AML-193 (cell line): ENCODE data around the gene SMYD3.
"Not testable (repeated sequence)": the region's sequence is repeated elsewhere in the genome, so short reads cannot be mapped to it uniquely, and the experiment has no call there.

Experiments
- DNase-seq, 2 experiments: peaks; one replicate each; lab custom pipeline; 2025; lab: John Stamatoyannopoulos, UW

SMYD3 gene

DNA sequence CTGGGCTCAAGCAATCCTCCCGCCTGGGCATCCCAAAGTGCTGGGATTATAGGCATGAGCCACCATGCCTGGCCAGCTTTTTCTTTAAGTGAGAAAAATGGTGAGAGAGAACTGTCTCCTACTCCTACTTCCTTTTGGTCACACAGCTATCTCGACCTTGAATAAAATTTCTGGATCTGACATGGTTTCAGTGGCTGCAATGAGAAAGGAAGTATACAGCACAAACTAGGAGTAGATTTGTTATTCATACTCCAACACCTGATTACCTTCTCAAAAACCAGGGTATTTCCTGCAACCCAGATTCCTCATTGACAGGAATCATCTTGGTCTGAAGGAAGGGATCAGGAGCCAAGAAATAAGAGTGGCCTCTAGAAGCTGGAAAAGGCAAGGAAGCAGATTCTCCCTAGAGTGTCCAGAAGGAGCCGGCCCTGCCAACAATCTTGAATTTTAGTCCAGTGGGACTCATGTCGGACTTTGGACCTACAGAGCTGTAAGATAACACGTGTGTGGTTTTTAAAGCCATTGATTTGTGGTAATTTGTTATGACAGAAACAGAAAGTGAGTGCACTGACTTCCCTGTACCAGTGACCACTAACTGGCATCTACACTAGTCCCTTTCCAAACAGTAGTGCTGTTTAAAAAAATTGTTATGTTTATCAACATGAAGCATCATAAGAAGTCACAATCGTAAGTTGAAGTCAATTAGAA, 516.6 kb downstream of the SMYD3 start:
- DNase-seq, result no peak

DNA sequence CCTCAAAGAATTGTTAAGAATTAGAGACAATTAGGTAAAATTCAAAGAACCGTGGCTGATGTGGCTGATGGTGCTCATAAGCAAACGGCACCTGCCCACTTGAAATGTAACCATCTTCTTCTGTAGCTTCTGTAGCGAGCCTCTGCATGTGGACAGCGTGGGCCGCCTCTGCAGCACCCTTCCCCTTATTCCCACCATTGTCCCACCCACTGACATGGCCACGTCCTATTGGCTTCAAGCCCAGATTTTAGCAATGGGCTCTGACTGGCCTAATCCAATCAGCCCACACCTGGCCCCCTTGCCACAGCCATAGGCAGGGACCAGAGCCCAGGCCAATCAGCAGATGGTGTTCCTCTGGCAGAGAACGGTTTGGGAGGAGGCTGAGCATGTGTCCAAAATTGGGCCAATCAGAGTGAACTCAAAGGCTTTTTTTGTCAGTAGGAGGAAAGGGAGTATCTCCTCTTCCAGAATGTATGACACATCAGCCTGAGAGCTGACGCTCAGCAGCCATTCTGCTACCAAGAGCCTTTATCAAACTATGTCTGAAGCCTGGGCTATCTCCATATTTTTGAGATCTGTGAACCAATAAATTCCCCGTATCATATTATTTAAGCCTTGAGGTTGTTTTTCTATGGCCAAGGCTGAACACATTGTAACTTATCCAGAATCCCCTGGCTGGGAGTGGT, 518.5 kb downstream of the SMYD3 start:
- DNase-seq, result no peak

DNA sequence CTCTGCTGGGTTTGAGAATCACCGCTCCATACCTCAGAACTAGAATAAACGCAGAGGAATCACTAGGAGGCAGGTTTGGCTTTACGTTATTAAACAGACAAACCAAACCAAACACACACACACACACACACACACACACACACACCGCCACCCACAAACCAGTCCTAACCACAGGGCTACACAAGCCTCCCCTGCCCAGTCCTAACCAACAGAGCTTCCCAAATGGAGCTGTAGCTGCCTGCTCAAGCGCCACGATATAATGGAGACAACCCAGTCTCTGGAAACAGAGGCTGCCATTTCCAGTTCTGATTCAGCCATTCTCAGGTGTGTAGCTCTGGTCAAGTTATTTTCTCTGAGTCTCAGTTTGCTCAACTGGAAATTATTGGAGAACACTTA, 519.1 kb downstream of the SMYD3 start:
- no peak for DNase-seq

DNA sequence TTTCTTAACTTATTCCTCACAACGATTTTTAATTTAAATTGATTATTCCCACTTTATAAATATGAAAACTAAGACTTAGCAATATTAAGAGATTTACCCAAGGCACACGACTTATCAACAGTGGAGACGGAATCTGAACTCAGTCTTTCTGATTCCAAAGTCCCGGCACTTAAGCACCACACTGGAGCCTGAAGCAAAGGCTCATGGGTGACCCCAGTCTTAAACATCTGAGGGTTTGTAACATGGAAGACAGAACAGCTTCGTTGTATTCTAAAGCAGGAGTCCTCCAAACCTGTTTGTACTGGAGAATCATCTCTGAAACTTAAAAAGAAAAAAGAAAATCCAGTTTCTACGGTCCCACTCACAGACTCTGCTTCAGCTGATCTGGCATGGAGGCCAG, 519.5 kb downstream of the SMYD3 start:
- no peak for DNase-seq

DNA sequence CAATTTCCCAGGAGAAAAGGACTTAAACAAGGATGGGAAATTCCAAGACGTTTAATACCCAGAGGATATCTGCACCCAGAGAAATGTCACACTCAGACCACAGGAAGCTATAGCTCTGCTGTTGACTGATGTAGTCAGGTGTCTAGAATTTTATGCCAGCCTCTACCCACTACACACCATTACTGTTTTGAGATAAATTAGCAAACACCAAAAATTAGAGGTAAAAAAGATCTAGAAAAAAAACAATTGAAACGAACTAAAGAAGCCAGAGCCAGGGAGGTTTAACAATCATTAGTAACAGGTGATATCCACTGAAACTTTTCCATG, 519.9 kb downstream of the SMYD3 start:
- no peak for DNase-seq

DNA sequence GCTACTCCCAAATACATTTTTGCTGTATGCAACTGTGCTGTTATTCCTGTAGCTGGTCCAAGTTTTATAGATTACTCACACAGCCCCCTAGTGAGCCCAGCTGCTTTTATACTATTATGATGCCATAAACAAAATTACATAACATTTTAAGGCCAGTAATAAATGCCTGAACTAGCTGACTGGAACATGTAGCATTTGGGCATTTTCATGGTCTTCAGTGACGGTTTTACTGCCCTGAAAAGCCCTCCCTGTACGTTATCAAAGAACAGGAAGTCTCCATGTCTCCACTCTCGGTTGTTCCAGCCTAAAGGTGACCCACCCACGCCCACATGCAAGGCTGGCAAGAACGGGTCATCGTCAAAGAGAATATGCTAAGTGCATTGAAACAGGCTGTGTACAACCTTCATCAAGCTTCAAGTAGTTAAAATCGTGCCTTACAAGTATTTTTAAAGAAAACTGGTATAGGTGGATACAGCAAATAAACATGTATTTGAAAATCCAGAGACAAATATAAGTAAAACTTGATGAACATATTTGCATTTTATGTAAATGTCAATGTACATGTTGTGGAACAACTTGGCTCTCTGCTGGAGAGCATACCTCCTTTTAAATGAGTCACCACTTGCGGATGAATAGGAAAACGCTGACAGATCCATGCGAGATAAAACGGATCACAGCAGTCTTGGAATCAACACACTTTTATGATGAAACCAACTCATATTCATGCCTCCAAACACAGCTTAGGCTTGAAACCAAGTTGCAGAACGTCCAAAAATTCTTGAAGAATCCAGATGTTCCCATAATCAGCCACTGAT, 520.5 kb downstream of the SMYD3 start:
- DNase-seq, result no peak

DNA sequence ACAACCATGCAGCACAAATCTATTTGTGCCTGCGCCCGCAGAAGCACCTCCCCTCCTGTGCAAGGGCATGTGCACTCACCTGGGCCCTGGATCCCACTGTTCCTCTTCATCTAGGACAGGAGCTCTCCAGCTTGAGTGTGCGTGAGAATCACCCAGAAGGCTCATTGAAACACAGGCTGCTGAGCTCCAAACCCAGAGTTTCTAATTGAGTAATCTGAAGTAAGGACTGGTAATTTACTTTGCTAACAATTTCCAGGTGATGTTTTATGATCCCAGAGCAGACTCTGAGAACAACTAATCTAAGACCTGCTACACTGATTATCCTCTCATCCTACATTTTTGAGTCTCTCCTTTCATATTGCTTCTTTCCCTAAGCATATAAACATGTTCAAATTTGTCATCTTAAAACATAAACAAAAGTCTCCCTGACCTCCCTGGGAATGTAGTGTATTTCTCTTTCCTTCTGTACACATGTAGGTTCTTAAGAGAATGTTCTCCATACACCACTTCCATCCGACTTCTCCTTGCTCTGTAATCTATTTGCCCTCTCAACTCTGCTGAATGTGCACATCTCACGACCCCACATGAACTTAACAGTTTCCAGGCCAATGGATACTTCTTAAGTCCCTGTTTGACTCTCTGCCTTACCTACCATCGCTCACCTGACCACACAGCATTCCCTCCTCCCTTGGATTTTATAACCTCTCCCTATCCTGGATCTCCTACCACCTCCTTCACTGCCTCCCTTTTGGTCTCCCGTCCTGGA, 522.5 kb downstream of the SMYD3 start:
- no peak for DNase-seq

DNA sequence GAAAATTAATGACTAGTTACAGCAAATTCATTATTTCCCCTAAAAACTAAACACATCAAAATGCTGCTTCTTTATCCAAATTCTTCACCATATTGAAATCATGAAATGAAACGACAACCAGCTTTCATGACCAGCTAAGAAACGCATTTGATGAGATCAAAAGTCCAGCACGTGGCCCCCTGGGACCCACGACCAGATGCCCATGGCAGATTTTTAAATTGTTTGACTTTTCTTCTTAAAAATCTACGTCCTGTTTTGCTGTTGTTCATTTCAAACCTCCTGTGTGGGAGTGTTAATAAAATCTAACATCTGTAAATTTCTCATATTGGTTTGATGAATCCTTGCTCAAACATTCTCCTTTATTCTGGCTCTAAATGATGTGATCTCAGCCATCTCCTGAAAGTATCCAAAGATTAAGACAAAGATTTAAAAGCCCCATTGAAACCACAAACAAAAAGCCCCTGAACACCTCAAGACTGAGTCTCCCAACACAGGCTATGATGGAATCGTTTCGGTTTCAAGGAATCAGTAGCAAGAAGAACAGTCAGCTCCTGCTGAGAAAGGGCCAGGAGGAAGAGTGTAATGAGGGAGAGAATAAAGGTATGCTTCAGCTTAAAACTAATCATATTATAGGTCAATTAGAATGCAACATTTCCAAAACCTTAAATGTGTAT, 523.6 kb downstream of the SMYD3 start:
- DNase-seq, result no peak

DNA sequence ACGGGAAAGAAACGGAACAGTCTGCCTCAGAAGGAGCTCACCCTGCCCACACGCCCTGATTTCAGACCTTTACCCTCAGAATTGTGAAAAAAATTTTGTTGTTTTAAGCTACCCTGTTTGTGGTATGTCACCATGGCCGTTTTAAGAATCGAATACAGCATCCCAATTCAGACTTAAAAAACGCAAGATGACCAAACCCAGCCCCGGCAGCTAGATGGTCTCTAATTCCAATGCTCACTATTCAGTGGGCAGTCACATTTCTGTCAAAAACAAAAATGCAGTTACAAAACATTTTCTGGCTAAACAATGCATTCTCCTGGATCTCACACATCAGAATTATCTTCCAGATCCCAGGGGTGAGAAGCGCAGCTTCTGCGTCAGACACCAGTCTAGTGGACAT, 527.5 kb downstream of the SMYD3 start:
- DNase-seq, result no peak

DNA sequence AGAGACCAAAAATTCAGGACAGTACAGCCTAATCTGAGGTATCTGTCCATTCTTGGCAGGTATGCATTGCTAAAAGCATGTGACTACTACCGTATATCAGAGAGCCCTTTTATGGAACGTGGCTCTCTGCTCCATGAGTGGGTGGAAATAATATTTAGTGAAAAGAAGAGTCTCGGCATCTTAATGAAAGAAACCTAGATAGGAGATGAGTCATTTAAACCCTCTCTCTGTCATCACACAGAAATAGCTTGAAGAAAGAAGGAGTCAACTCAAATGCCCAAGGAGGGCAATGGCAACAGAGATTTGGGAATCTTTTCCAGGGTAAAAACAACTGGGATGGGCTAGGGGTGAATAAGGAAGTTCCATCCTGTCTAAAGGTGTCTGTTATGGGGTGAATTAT, 528.2 kb downstream of the SMYD3 start:
- DNase-seq, result no peak

DNA sequence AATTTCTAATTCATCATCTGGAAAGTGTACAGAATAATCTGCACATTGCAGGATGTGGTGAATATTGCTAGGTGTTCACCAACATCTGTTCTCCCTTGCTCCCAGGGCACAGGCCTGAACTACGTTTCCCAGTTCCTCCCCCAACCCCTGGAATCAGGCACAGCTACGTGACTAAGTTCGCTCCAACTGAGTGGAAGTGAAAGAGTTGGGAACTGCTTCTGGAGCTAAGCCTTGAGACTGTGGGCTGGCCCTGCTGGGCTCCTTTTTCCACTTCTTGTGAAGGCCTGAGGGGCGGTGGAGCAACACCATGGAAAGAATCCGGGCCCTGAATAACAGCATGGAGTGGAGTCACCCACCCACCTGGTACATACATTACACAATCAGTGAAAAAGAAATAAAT, 534.6 kb downstream of the SMYD3 start:
- DNase-seq, result no peak

DNA sequence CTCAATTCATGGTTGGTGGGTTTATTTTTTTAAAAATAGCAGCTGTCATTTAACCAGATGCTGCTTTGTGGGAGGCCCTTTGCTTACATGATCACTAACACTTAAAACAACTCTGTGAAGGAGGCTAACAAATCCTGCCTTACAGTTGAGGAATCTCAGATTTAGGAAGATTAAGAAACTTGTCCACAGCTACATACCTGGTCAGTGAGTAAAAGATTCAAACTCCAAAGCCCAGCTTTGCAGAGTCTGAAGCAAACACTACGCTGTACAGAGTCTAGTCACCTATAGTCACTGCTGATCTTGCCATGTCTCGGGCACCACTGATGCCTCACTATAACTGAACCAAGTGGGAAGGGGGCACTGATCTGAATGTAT, 535.4 kb downstream of the SMYD3 start:
- no peak for DNase-seq

DNA sequence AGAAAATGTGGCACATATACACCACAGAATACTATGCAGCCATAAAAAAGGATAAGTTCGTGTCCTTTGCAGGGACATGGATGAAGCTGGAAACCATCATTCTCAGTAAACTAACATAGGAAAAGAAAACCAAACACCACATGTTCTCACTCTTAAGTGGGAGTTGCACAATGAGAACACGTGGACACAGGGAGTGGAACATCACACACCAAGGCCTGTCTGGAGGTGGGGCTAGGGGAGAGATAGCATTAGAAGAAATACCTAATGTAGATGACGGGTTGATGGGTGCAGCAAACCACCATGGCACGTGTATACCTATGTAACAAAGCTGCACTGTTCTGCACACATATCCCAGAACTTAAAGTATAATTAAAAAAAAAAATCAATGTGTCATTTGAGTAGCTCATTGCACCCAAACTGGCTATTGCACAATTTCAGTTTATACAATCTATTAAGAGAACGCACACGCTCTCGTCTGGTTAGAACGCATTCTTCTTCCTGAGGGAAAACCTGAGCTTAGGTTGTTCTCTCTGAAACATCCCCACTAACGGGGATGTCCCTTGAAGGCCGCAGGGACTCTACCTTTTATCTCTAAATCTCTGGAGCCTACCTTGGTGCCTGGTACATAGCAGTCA, 535.9 kb downstream of the SMYD3 start:
- not testable (repeated sequence) for DNase-seq

DNA sequence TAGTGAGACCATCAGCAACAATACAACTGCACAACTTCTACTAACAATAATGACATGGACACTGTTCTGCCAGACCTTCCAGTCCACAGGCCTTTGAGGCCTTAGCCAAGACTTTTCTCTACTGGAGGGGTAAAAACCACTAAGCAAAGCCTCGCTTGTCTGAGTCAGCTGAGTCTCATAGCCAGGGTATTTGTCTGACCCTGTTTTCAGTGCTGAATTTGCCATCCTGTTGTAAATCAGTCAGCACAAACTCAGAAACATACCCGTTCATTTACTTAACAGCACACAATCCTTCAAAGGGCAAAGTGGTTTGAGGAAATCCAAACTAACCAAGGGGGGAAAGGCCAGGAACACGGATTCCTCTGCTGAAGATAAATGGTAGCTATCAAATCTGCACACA, 537.8 kb downstream of the SMYD3 start:
- no peak for DNase-seq

DNA sequence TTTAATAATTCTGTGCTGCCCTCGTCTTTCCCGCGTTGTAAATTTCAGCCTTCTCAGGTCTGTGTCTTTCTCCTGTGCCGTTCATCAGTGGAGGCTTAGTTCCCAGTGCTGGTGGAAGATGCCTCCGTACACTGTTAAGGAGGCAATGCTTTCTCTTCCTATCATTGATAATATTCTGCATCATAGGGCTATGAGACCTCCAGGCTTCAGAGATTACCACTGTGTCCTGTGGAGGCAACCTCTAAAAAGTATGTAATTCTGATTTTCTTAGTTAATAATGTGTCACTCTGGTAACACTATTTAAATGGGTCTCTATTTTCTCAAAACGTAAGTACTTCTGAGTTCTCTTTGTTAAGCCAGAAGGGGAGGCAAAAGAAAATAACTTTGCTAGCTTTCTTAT, 538.3 kb downstream of the SMYD3 start:
- no peak for DNase-seq

DNA sequence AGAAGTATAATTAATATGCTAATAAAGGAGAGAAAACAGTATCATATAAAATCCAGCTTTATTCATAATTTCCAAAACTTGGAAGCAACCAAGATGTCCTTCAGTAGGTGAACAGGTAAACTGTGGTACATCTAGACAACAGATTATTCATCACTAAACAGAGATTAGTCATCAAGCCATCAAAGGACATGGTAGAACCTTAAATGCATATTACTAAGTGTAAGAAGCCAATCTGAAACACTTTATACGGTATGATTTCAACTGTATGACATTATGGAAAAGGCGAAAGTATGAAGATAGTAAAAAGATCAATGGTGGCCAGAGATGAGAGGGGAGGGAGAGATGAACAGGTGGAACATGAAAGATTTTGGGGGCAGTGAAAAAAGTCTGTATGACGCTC, 541.7 kb downstream of the SMYD3 start:
- no peak for DNase-seq

DNA sequence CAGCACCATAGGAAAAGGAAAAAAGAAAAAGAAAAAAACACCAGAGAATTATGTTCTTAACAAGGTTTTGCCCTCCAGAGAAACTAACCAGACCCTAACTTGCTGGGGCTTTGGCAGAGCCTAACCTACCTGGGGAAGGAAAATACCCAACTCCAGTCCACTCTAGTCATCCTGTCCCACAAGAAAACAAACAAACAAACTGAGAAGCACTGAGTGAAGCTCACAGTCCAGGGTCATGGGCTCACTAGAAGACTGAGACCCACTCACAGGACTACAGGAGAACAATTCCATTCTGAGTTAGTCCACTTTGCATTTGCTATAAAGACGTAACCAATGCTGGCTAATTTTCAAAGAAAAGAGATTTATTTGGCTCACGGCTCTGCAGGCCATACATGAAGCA, 543.4 kb downstream of the SMYD3 start:
- no peak for DNase-seq

DNA sequence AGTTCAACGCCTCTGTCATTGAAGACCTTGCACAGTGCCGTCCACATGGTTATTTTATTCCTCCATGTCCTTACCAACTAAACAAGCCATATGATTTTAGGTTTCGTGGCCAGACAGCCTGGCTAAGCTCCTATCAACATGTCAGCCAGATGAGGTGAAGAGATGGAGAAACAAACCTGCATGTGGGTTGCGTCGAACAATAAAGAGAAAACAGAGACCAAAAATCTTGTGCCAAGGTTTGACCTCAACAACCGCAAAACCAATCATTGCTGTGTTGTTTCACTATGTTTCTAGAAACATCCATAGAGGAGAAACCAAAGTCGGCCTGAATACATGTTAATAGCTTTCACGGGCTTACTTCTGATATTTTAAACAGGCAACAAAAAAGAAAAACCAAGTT, 544.6 kb downstream of the SMYD3 start:
- DNase-seq, result no peak

DNA sequence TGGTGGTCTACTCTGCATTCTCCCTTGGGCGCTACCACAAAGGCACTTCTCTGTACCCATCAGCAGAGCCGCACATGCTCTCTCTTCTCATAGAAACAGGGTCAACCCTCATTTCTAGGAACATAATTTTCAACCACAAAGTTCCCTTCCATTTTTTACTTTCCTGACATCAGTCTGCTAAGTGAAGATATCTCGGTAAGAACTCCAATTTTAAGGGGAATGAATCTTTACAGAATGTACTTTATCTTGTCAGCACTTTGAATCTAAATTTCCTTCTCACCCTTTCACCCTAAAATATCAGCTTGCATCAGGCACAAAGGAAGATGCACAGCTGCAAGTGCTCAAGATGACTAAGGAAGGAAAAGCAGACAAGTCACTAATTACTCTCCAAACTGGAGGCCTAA, 545.9 kb downstream of the SMYD3 start:
- DNase-seq, result no peak

DNA sequence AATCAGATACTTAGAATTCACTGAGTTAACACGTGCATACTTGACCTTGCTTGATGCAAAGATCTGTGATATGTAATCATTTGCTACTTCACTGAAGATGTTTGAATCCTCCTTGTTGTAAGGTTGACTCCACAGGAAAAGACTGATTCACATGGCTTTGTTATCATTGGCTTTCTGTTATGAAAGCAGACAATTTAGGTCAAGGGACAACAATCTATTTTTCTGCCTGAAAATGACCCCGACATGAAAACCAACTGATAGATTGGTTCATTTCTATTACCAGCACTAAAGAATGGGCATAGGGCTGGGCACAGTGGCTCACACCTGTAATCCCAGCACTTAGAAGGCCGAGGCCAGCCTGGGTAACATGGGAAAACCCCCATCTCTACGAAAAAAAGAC, 546.9 kb downstream of the SMYD3 start:
- DNase-seq, result no peak

DNA sequence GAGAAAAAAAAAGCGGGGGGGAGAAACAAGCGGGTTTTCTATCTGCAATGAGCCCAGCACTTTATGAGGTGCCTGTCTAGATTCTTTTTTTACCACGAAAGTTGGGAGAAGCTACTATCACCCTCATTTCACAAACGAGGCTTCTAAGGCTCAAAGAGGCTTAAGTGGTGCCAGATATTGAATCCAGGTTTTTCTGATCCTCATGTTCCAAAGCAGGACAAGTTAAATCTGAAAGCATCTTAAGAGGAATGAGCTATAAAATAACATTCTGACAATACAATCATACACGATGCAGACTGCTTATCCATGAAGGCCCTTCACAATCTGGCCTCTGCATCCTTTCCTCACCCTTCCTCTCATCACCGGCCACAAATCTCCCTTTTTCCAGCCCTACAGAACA, 549.1 kb downstream of the SMYD3 start:
- no peak for DNase-seq

DNA sequence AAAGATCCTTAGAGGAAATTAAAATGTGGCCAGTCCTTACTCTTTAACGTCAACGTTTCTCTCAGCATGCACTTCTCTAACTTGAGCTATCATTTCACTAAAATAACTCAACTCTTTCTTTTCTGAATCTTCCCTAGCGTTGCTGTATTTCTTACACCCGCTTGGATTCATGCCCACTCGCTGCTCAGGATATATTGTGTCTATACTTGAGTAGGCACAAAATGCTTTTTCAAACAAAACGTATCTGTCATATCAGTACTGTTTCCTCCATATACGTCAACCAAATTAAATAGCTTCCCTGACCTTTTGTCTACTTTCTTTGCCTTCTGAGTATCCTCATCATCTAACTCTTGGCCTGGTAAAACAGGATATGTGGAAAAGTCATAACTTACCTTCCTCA, 549.7 kb downstream of the SMYD3 start:
- no peak for DNase-seq
